BJ (cell line): Measurements from ENCODE around the gene PACRG. TPM values are rescaled to one million over a fixed set of nuclear protein-coding genes. Genes with fewer than 3 reads are reported as not detected.

ENCODE experiments used
- CTCF ChIA-PET: fragments of 350-600 bp; formaldehyde crosslinking; extraction: SDS; loops from one replicate; lab custom pipeline; 2021; ENCODE audit warnings: antibody characterized with exemption, inconsistent platforms; lab: Yijun Ruan, JAX
- POLR2A ChIA-PET: fragments of 300-600 bp; sonication (Branson Sonifier 250); formaldehyde crosslinking; extraction: SDS; loops from one replicate; lab custom pipeline; 2021; ENCODE audit warnings: antibody characterized with exemption; lab: Charles Lee
- DNase-seq: peaks from one replicate; pipeline ENCODE4 v3.0.0-alpha.2; 2011; ENCODE audit warnings: low read depth
- H3K27me3 ChIP-seq: 2 replicates; pipeline ENCODE4 v1.6.0; 2011; ENCODE audit warnings: low read length; ENCODE audit not compliant: control insufficient read depth, insufficient read depth
- H3K36me3 ChIP-seq: 2 replicates; pipeline ENCODE4 v1.5.1; 2011; ENCODE audit warnings: low read length; ENCODE audit not compliant: control insufficient read depth, insufficient read depth
- H3K4me3 ChIP-seq: 2 replicates; pipeline ENCODE4 v1.5.1; 2011; ENCODE audit warnings: low read depth, mild to moderate bottlenecking, control low read depth, low read length
- CTCF ChIP-seq: IDR thresholded peaks from 2 replicates; pipeline ENCODE4 v1.5.1; 2011; ENCODE audit warnings: low read depth, mild to moderate bottlenecking, control low read depth, inconsistent platforms, low read length, moderate library complexity; ENCODE audit not compliant: insufficient read depth
- polyA plus RNA-seq: library from polyadenylated mRNA; depleted of rRNA; stranded (reverse); fragments of >200 nt; gene quantifications from 2 replicates; pipeline ENCODE4 v1.2.3, GENCODE V29; 2011

Gene PACRG
- polyA plus RNA-seq, 1 experiment = 0.20 TPM

- no peak for TF ChIP-seq CTCF
- POLR2A ChIA-PET = no interaction called here
- no peaks in the 10 kb centered on the region for H3K27me3 ChIP-seq
- H3K36me3 ChIP-seq = no peaks in the 10 kb centered on the region
- CTCF ChIA-PET = no interaction called here
- no peak for DNase-seq
- no peak overlapping the region for H3K4me3 ChIP-seq
These were observed 436.6 kb downstream of the PACRG start for GRCh38 chr6:163164175-163164900.

GRCh38 chr6:163165155-163165910, 437.6 kb downstream of the PACRG start:
- no peak for TF ChIP-seq CTCF
- DNase-seq = no peak
- no peaks in the 10 kb centered on the region for H3K27me3 ChIP-seq
- H3K4me3 ChIP-seq = no peak overlapping the region
- CTCF ChIA-PET = no interaction called here
- no peaks in the 10 kb centered on the region for H3K36me3 ChIP-seq
- POLR2A ChIA-PET = no interaction called here

- CTCF ChIA-PET = no interaction called here
- H3K4me3 ChIP-seq = no peak overlapping the region
- no peaks in the 10 kb centered on the region for H3K36me3 ChIP-seq
- no peak for TF ChIP-seq CTCF
- POLR2A ChIA-PET = no interaction called here
- DNase-seq = no peak
- no peaks in the 10 kb centered on the region for H3K27me3 ChIP-seq
These were observed 438.1 kb downstream of the PACRG start for GRCh38 chr6:163165922-163166321.

GRCh38 chr6:163166507-163166906, 438.7 kb downstream of the PACRG start:
- TF ChIP-seq CTCF = no peak
- Histone ChIP-seq H3K27me3 (no peaks in the 10 kb centered on the region), H3K4me3 (no peak overlapping the region), H3K36me3 (no peaks in the 10 kb centered on the region)
- DNase-seq = no peak
- CTCF ChIA-PET = no interaction called here
- POLR2A ChIA-PET = no interaction called here

GRCh38 chr6:163169521-163169920, 441.7 kb downstream of the PACRG start:
- Histone ChIP-seq H3K4me3 (no peak overlapping the region), H3K36me3 (no peaks in the 10 kb centered on the region), H3K27me3 (no peaks in the 10 kb centered on the region)
- DNase-seq = no peak
- no peak for TF ChIP-seq CTCF
- ChIA-PET POLR2A (interaction anchor here (0.6 kb wide), 1 partner anchor 259 kb away, joined by 3 read pairs; no protein-coding TSS in a partner anchor), CTCF (interaction anchor here (0.6 to 1.2 kb wide), 3 partner anchors 29 to 463 kb away, joined by 3 read pairs; no protein-coding TSS in a partner anchor)
